Measurements from ENCODE around the gene IFRD2. TPM values are rescaled to one million over a fixed set of nuclear protein-coding genes. Genes with fewer than 3 reads are reported as not detected.
"Not testable (repeated sequence)": the region's sequence is repeated elsewhere in the genome, so short reads cannot be mapped to it uniquely, and the experiment has no call there.

The IFRD2 gene
- total RNA-seq, 1 donor from 2014 or later, result 51.2 TPM

GRCh38 chr3:50289130-50289529 is 3.1 kb downstream of the IFRD2 start:
- no peak for ATAC-seq
- no peak for DNase-seq (ENCODE audit: low spot score)
- intact Hi-C loops (cut with DNase I), result no loop called here

GRCh38 chr3:50288387-50289007 is 3.7 kb downstream of the IFRD2 start:
- intact Hi-C loops (cut with DNase I), result no loop called here
- ATAC-seq, result no peak

GRCh38 chr3:50287262-50287661 is 5.0 kb downstream of the IFRD2 start:
- DNase-seq (ENCODE audit: low spot score) (no peak), ATAC-seq (no peak)
- intact Hi-C loops (cut with DNase I), result no loop called here

More at GRCh38 chr3:50288387-50289007, 3.7 kb downstream of the IFRD2 start:
- no peak for DNase-seq (ENCODE audit: low spot score)

- DNase-seq (ENCODE audit: low spot score), result no peak
- ATAC-seq, result no peak
- intact Hi-C loops (cut with DNase I), result no loop called here
These were observed 5.7 kb downstream of the IFRD2 start for GRCh38 chr3:50286322-50287227.

- intact Hi-C loops (cut with DNase I); DNase-seq (ENCODE audit: low spot score); ATAC-seq: not testable (repeated sequence)
These were observed 8.1 kb downstream of the IFRD2 start for GRCh38 chr3:50284121-50284520.

GRCh38 chr3:50279255-50280016 is 12.8 kb downstream of the IFRD2 start:
- ATAC-seq (no peak), DNase-seq (ENCODE audit: low spot score) (no peak)
- intact Hi-C loops (cut with DNase I), result no loop called here

- DNase-seq (ENCODE audit: low spot score), result no peak
- ATAC-seq, result peak; percentile 8
- intact Hi-C loops (cut with DNase I), result no loop called here
These were observed 13.4 kb downstream of the IFRD2 start, which contains the start of gene LSMEM2 for GRCh38 chr3:50278880-50279224. TSS of gene LSMEM2 (plus strand) at chr3:50279087. CDS start at chr3:50279114, 27 bp downstream.

GRCh38 chr3:50278123-50278879 is 13.9 kb downstream of the IFRD2 start:
- ATAC-seq (peak; percentile 9), DNase-seq (ENCODE audit: low spot score) (no peak)
- intact Hi-C loops (cut with DNase I), result no loop called here

- DNase-seq (ENCODE audit: low spot score) (no peak), ATAC-seq (no peak)
- intact Hi-C loops (cut with DNase I), result no loop called here
These were observed 15.5 kb downstream of the IFRD2 start for GRCh38 chr3:50276762-50277101.

GRCh38 chr3:50275996-50276761 is 16.1 kb downstream of the IFRD2 start:
- ATAC-seq (no peak), DNase-seq (ENCODE audit: low spot score) (no peak)
- intact Hi-C loops (cut with DNase I), result loop anchor here (2.0 kb wide), 1 partner anchor 47 kb away; no protein-coding TSS in a partner anchor

- intact Hi-C loops (cut with DNase I), result loop anchor here (2.0 kb wide), 1 partner anchor 47 kb away; no protein-coding TSS in a partner anchor
- ATAC-seq (no peak), DNase-seq (ENCODE audit: low spot score) (no peak)
These were observed 16.9 kb downstream of the IFRD2 start for GRCh38 chr3:50275141-50275995.

GRCh38 chr3:50274371-50275104 is 17.7 kb downstream of the IFRD2 start:
- peak; percentile 34 for ATAC-seq
- intact Hi-C loops (cut with DNase I), result loop anchor here (2.0 kb wide), 1 partner anchor 46 kb away; no protein-coding TSS in a partner anchor
- DNase-seq (ENCODE audit: low spot score), result no peak

- DNase-seq (ENCODE audit: low spot score) (no peak), ATAC-seq (no peak)
- intact Hi-C loops (cut with DNase I), result loop anchor here (2.0 kb wide), 1 partner anchor 45 kb away; no protein-coding TSS in a partner anchor
These were observed 18.6 kb downstream of the IFRD2 start for GRCh38 chr3:50273689-50274065.

- intact Hi-C loops (cut with DNase I), result no loop called here
- ATAC-seq, result peak; percentile 72
- DNase-seq (ENCODE audit: low spot score), result peak; percentile 95
These were observed 19.1 kb downstream of the IFRD2 start for GRCh38 chr3:50272911-50273688.

GRCh38 chr3:50272538-50272910 is 19.7 kb downstream of the IFRD2 start:
- DNase-seq (ENCODE audit: low spot score); ATAC-seq; intact Hi-C loops (cut with DNase I): not testable (repeated sequence)
